OCI-LY7 (cell line): ENCODE results near the gene NRK.
"Not testable (repeated sequence)": the region's sequence is repeated elsewhere in the genome, so short reads cannot be mapped to it uniquely, and the experiment has no call there.

ENCODE experiments used
- CTCF ChIP-seq: fragments of 200-600 bp; sonication (generic); conservative IDR thresholded peaks from 2 replicates; pipeline ENCODE4 v1.5.1; 2014; ENCODE audit warnings: mild to moderate bottlenecking, antibody characterized with exemption, low read length, moderate library complexity, mixed read lengths
- EZH2phosphoT487 ChIP-seq: fragments of 200-600 bp; sonication (generic); IDR thresholded peaks from 2 replicates; pipeline ENCODE4 v1.6.1; 2018; ENCODE audit warnings: low read depth, borderline replicate concordance, mild to moderate bottlenecking, mixed run types, antibody characterized with exemption, low read length, moderate library complexity, mixed read lengths

GRCh38 chrX:105805655-105806054 is 16.7 kb upstream of the NRK start:
- not testable (repeated sequence) for TF ChIP-seq CTCF, EZH2phosphoT487
